GM18498 (cell line): ENCODE measurements around the gene AMBP.

Experiments used
- ATAC-seq: cut with Tn5 transposase; IDR thresholded peaks from one replicate; pipeline ENCODE4 v1.9.1; 2021; ENCODE audit warnings: mild to moderate bottlenecking, moderate library complexity; ENCODE audit not compliant: unreplicated experiment

Gene AMBP

DNA sequence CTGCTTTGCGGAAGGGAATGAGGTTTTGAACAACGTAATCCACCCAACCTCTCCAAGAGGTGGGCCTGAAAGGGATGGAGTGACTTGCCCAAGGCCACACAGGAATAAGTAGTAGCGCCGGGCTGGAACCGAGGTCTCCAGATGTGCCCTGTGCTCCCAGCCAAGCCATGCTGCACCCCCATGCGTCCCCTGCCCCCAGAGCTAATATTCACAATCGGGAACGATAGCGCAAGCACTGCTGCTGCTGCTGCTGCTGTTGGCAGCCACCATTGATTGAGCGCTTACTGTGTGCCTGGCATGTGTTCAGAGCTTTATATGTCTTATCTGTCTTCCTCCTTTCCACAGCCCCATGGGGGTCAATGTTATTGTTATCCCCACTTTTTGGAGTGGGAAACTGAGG, 43.9 kb downstream of the AMBP start:
- ATAC-seq, result no peak

DNA sequence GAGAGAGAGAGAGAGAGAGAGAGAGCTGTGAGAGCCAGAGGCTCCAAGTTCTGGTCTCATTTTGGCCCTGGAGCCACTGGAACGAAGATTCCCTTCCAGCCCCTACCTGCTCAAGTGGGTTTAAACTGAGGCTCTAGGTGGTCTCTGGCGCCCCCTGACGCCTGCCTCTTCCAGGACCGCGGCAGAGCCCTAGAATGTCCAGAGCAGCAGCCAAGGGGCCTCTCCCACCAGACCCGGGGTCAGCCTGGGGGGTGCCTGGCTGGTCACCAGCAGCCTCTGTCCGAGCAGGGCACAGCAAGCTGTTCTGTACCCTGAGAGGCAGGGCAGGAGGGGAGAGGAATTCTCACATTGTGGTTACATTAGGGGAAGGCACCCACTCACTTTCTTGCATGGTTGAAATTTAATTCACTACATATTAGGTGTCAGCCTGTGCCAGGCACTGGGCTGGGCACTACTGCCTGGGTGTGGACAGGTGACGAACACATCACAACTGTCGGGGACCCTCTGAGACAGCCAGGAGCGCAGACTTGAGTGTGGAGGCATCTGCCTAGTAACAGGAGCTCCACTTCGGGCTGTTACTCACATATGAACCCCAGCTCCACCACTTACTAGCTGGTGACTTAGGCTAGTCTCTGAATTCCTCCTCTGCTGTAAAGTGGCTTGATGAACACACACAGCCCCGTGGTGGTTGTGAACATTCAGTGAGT, 44.5 kb downstream of the AMBP start:
- ATAC-seq, result no peak

GRCh38 chr9:114031948-114032840, 45.9 kb downstream of the AMBP start:
- ATAC-seq, result no peak

- no peak for ATAC-seq
Measured at GRCh38 chr9:114031037-114031630, 47.0 kb downstream of the AMBP start.

GRCh38 chr9:114030364-114030763, 47.7 kb downstream of the AMBP start:
- ATAC-seq, result no peak

GRCh38 chr9:114029311-114030170, 48.6 kb downstream of the AMBP start:
- no peak for ATAC-seq

GRCh38 chr9:114028646-114029045, 49.5 kb downstream of the AMBP start:
- ATAC-seq, result no peak

- no peak for ATAC-seq
Measured at GRCh38 chr9:114027863-114028465, 50.1 kb downstream of the AMBP start.

DNA sequence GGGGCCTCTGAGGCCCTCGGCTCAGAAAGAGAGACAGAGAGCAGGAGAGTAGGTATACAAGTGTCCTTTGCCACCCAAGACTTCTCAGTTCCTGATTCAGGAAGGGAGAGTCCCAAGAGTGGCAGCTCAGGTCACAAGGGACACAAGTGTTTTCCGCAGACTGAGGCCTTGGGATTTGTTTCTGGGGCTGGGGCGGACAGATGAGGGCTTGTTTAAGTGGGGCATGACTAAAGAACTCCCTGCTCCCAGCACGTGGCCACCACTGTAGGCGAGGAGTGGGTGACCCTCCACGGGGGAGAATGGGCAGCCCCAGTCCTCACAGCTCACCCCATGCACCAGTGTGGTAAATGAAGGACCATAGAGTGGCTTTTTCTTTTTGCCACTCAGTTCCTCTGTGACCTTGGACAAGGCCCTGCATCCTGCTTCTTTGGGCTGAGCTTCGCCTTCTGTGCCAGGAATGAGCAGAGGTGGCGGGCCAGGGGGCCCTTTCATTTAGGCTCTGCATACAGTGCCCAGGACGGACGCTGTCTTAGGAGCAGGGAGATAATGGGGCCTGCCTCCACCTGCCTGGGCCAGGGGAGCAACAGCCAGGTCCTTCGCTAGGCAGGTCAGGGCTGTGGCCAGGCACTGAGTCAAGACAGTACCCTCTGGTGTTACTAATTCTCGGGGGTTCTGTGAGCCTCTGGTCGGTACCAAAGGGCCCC, 50.8 kb downstream of the AMBP start:
- no peak for ATAC-seq

- ATAC-seq, result no peak
Measured at GRCh38 chr9:114026335-114026734, 51.8 kb downstream of the AMBP start.

- ATAC-seq, result no peak
Measured at GRCh38 chr9:114025760-114026159, 52.3 kb downstream of the AMBP start.

- no peak for ATAC-seq
Measured at GRCh38 chr9:114025196-114025753, 52.8 kb downstream of the AMBP start.

- no peak for ATAC-seq
Measured at GRCh38 chr9:114023961-114024360, 54.1 kb downstream of the AMBP start.

- ATAC-seq, result no peak
Measured at GRCh38 chr9:114021578-114021977, 56.5 kb downstream of the AMBP start.

DNA sequence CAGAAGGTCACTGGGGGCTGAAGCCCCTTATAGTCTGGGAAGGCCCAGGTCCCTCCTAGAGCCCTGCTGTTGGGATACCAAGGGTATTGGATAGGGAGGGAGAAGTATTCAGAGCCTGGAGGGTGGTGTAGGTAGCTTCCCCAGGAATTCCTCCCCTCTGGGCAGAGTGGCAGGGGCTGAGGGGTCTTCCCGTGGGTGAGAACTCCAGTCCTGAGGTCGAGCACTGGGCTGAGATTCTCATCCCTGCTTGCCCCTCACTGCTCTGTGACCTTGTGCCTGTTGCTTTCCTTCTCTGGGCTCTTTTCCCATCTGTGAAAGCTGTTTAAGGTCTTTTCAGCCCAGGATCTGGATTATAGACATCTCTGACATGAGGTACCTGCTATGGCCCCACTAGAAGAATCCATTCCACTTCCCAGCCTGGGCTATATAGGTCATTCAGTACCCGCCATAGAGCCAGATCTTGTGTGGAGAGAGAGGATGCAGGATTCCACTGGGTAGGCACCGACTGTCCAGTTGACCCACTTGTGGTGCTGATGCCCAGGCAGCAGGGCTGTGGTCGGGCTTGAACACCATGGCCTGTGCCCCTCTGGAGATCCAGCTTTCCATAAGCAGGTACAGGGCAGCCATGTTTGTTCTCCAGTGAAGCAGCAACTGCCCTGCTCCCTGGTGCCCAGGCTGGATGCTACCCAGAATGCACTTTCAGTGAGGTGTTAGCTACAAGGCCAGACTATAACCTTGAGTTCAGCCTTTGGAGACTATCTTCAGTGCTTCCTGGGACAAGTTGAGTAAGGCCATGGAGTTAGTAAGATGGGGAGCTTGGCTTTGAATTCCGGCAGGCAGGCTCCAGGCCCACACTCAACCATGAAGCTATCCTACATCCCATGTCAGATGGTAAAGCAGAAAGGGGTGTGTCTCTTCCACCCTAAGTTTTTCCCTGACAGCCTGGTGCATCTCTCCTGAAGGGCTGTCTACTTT, 60.1 kb downstream of the AMBP start:
- ATAC-seq, result no peak

- no peak for ATAC-seq
Measured at GRCh38 chr9:114016629-114017423, 61.3 kb downstream of the AMBP start.

DNA sequence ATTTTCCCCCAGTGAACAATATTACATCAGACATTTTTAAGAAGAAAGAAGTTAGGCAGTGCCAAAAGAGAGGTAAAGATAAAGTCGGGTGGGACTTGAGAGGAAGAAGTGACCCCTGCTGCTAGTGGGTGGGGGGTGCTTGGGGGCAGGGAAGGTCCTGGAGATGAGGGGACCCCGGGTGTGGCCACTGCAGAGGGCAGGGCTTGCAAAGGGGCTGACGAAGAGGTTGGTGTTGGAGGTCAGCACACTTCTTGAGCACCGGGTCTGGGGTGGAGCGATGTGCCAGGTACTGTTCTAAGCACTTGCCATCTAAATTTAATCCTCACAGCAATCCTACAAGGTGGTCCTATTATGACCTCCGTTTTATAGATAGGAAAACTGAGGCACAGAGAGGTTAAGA, 62.0 kb downstream of the AMBP start:
- ATAC-seq, result no peak

- ATAC-seq, result no peak
Measured at GRCh38 chr9:114015607-114016006, 62.5 kb downstream of the AMBP start.
